ENCODE data around the gene ERLIN1.

Gene ERLIN1

GRCh38 chr10:100106865-100107264 lies 79.0 kb downstream of the ERLIN1 start:
- TF ChIP-seq FOXP2 (optimal IDR thresholded peaks at IDR 0.05; ENCODE audit: borderline replicate concordance, extremely low read depth, extremely low read length, insufficient read depth), result no peak

- TF ChIP-seq FOXP2 (optimal IDR thresholded peaks at IDR 0.05; ENCODE audit: borderline replicate concordance, extremely low read depth, extremely low read length, insufficient read depth) (no peak), REST (IDR thresholded peaks at IDR 0.05; ENCODE audit: insufficient read depth in 1 of 2, low read depth in 2 of 2, low read length in 2 of 2) (no peak), POLR2AphosphoS5 (IDR thresholded peaks at IDR 0.05; ENCODE audit: low read depth, low read length) (no peak), TAF1 (IDR thresholded peaks at IDR 0.05; ENCODE audit: borderline replicate concordance, insufficient read depth, low read length) (no peak), SIN3A (IDR thresholded peaks at IDR 0.05; ENCODE audit: borderline replicate concordance, insufficient read depth, low read length) (no peak)
Observed at GRCh38 chr10:100104300-100104699, 81.5 kb downstream of the ERLIN1 start.

DNA sequence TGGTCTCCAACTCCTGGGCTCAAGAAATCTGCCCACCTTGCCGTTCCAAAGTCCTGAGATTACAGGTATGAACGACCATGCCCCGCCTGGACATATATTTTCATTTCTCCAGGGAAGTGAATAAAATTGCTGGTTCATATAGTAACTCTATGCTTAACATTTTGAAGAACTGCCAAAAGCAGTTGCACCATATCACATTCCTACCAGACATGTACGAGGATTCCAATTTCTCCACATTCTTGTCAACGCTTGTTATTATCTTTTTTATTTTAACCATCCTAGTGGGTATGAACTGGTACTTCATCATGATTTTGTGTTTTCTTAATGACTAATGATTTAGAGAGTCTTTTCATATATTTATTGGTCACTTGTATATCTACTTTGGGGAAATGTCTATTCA lies 82.2 kb downstream of the ERLIN1 start:
- no peak for TF ChIP-seq TAF1 (IDR thresholded peaks at IDR 0.05; ENCODE audit: borderline replicate concordance, insufficient read depth, low read length)
- TF ChIP-seq SIN3A (IDR thresholded peaks at IDR 0.05; ENCODE audit: borderline replicate concordance, insufficient read depth, low read length), result no peak
- TF ChIP-seq FOXP2 (optimal IDR thresholded peaks at IDR 0.05; ENCODE audit: borderline replicate concordance, extremely low read depth, extremely low read length, insufficient read depth), result no peak
- TF ChIP-seq REST (IDR thresholded peaks at IDR 0.05; ENCODE audit: insufficient read depth in 1 of 2, low read depth in 2 of 2, low read length in 2 of 2), result no peak
- no peak for TF ChIP-seq POLR2AphosphoS5 (IDR thresholded peaks at IDR 0.05; ENCODE audit: low read depth, low read length)

DNA sequence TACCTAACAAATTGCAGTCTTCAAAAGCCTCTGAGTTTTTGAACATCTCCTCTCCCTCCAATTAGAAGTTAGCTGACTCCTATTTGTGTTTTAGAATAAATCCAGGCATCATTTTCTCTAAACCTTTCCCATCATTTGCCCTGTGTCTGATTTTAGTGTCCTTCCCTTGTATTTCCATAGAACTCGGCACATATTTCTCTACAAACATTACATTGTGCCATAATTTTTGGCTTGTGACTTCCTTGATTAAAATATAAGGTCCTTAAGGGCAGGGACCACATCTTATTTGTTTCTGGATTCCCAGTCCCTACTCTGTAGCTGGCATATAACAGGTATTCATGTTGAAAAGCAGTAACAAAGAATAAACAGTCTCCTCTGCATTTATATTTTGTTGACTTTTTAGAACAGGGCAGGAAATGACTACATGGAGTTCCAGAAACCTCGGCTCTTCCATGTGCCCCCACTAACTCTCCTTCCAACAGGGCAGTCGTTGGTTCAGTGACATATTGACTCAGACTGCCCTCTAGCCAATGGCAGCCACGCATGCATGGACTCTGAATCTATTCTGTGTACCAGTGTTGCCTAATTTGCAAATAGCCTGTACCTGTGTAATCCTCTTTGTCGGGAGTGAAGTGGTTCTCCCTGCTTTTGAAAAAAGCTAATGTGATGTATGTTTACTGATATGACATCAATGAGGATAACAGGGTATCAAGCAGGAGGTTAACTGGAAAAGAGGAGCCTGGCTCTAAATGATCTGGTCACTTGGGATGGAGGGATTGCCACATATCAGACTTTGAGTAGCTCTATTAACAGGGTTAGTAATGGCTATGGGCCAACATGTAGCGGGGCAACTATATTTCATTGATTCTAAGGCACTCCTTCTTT lies 84.4 kb downstream of the ERLIN1 start:
- no peak for TF ChIP-seq TAF1 (IDR thresholded peaks at IDR 0.05; ENCODE audit: borderline replicate concordance, insufficient read depth, low read length)
- TF ChIP-seq POLR2AphosphoS5 (IDR thresholded peaks at IDR 0.05; ENCODE audit: low read depth, low read length), result no peak
- no peak for TF ChIP-seq FOXP2 (optimal IDR thresholded peaks at IDR 0.05; ENCODE audit: borderline replicate concordance, extremely low read depth, extremely low read length, insufficient read depth)
- TF ChIP-seq REST (IDR thresholded peaks at IDR 0.05; ENCODE audit: insufficient read depth in 1 of 2, low read depth in 2 of 2, low read length in 2 of 2), result no peak

- TF ChIP-seq REST (IDR thresholded peaks at IDR 0.05; ENCODE audit: insufficient read depth in 1 of 2, low read depth in 2 of 2, low read length in 2 of 2) (no peak), SIN3A (IDR thresholded peaks at IDR 0.05; ENCODE audit: borderline replicate concordance, insufficient read depth, low read length) (no peak), FOXP2 (optimal IDR thresholded peaks at IDR 0.05; ENCODE audit: borderline replicate concordance, extremely low read depth, extremely low read length, insufficient read depth) (no peak), POLR2AphosphoS5 (IDR thresholded peaks at IDR 0.05; ENCODE audit: low read depth, low read length) (no peak), TAF1 (IDR thresholded peaks at IDR 0.05; ENCODE audit: borderline replicate concordance, insufficient read depth, low read length) (no peak)
Observed at GRCh38 chr10:100100651-100101184, 85.1 kb downstream of the ERLIN1 start.

All from PFSK-1 (cell line).